IPS-18a (cell line): ENCODE results near the gene BHLHE23.

Experiments used
- H3K27ac ChIP-seq: one replicate; pipeline ENCODE4 v1.5.1; 2013; ENCODE audit warnings: low read length
- H3K27me3 ChIP-seq: one replicate; pipeline ENCODE4 v1.6.1; 2013; ENCODE audit warnings: mild to moderate bottlenecking, low read length; ENCODE audit not compliant: control insufficient read depth, insufficient read depth
- H3K36me3 ChIP-seq: one replicate; pipeline ENCODE4 v1.6.1; 2013; ENCODE audit warnings: low read depth, low read length; ENCODE audit not compliant: control insufficient read depth
- H3K4me1 ChIP-seq: one replicate; pipeline ENCODE4 v1.6.1; 2013; ENCODE audit warnings: low read depth, low read length; ENCODE audit not compliant: control insufficient read depth
- H3K4me3 ChIP-seq: one replicate; pipeline ENCODE4 v1.5.1; 2013; ENCODE audit warnings: low read length
- H3K9ac ChIP-seq: one replicate; pipeline ENCODE4 v1.6.1; 2013; ENCODE audit warnings: mild to moderate bottlenecking, low read length, moderate library complexity
- H3K9me3 ChIP-seq: one replicate; pipeline ENCODE4 v1.6.1; 2013; ENCODE audit warnings: low read depth, low read length; ENCODE audit not compliant: control insufficient read depth

Gene BHLHE23

GRCh38 chr20:63006540-63007359 is at the start of gene BHLHE23:
BHLHE23 (minus strand) TSS chr20:63006964; CDS start chr20:63006774, 190 bp downstream.
- Histone ChIP-seq H3K9me3 (no peaks in the 10 kb centered on the region), H3K9ac (no peak within 1 kb of the TSS), H3K4me3 (no peak within 1 kb of the TSS), H3K27me3 (peaks cover 100% of the 10 kb centered on the region), H3K36me3 (no peaks in the 10 kb centered on the region), H3K27ac (no peak within 1 kb of the TSS), H3K4me1 (peaks cover 16% of the 10 kb centered on the region)

GRCh38 chr20:63055575-63056235 is 48.9 kb upstream of the BHLHE23 start:
- H3K27ac ChIP-seq, result no peak overlapping the region
- H3K4me3 ChIP-seq, result no peak overlapping the region
- H3K36me3 ChIP-seq, result no peaks in the 10 kb centered on the region
- no peaks in the 10 kb centered on the region for H3K9me3 ChIP-seq
- H3K9ac ChIP-seq, result no peak overlapping the region
- peaks cover 9% of the 10 kb centered on the region for H3K27me3 ChIP-seq
- H3K4me1 ChIP-seq, result no peaks in the 10 kb centered on the region

- Histone ChIP-seq H3K9ac (no peak overlapping the region), H3K27me3 (peaks cover 9% of the 10 kb centered on the region), H3K4me3 (no peak overlapping the region), H3K27ac (no peak overlapping the region), H3K36me3 (no peaks in the 10 kb centered on the region), H3K9me3 (no peaks in the 10 kb centered on the region), H3K4me1 (no peaks in the 10 kb centered on the region)
Measured at GRCh38 chr20:63054681-63055240, 48.0 kb upstream of the BHLHE23 start.

GRCh38 chr20:63054103-63054474 is 47.3 kb upstream of the BHLHE23 start:
- H3K4me1 ChIP-seq, result no peaks in the 10 kb centered on the region
- H3K4me3 ChIP-seq, result no peak overlapping the region
- H3K9ac ChIP-seq, result no peak overlapping the region
- H3K27ac ChIP-seq, result no peak overlapping the region
- no peaks in the 10 kb centered on the region for H3K36me3 ChIP-seq
- H3K9me3 ChIP-seq, result no peaks in the 10 kb centered on the region
- peaks cover 9% of the 10 kb centered on the region for H3K27me3 ChIP-seq

- H3K4me3 ChIP-seq, result no peak overlapping the region
- H3K4me1 ChIP-seq, result no peaks in the 10 kb centered on the region
- peaks cover 9% of the 10 kb centered on the region for H3K27me3 ChIP-seq
- no peak overlapping the region for H3K9ac ChIP-seq
- H3K9me3 ChIP-seq, result no peaks in the 10 kb centered on the region
- H3K36me3 ChIP-seq, result no peaks in the 10 kb centered on the region
- no peak overlapping the region for H3K27ac ChIP-seq
Measured at GRCh38 chr20:63053432-63054102, 46.8 kb upstream of the BHLHE23 start.

- Histone ChIP-seq H3K27me3 (peaks cover 9% of the 10 kb centered on the region), H3K27ac (no peak overlapping the region), H3K9me3 (no peaks in the 10 kb centered on the region), H3K9ac (no peak overlapping the region), H3K4me1 (no peaks in the 10 kb centered on the region), H3K36me3 (no peaks in the 10 kb centered on the region), H3K4me3 (no peak overlapping the region)
Measured at GRCh38 chr20:63052571-63053431, 46.0 kb upstream of the BHLHE23 start.

GRCh38 chr20:63051911-63052310 is 45.1 kb upstream of the BHLHE23 start:
- peaks cover under 1% of the 10 kb centered on the region for H3K27me3 ChIP-seq
- H3K9me3 ChIP-seq, result no peaks in the 10 kb centered on the region
- no peak overlapping the region for H3K9ac ChIP-seq
- H3K36me3 ChIP-seq, result no peaks in the 10 kb centered on the region
- H3K4me3 ChIP-seq, result no peak overlapping the region
- H3K4me1 ChIP-seq, result no peaks in the 10 kb centered on the region
- no peak overlapping the region for H3K27ac ChIP-seq

- Histone ChIP-seq H3K27ac (no peak overlapping the region), H3K4me3 (no peak overlapping the region), H3K4me1 (no peaks in the 10 kb centered on the region), H3K9ac (no peak overlapping the region), H3K9me3 (no peaks in the 10 kb centered on the region), H3K27me3 (no peaks in the 10 kb centered on the region), H3K36me3 (no peaks in the 10 kb centered on the region)
Measured at GRCh38 chr20:63051186-63051860, 44.6 kb upstream of the BHLHE23 start.

GRCh38 chr20:63050406-63050805 is 43.6 kb upstream of the BHLHE23 start:
- Histone ChIP-seq H3K4me1 (no peaks in the 10 kb centered on the region), H3K4me3 (no peak overlapping the region), H3K9ac (no peak overlapping the region), H3K27ac (no peak overlapping the region), H3K9me3 (no peaks in the 10 kb centered on the region), H3K36me3 (no peaks in the 10 kb centered on the region), H3K27me3 (no peaks in the 10 kb centered on the region)

GRCh38 chr20:63049561-63050221 is 42.9 kb upstream of the BHLHE23 start:
- H3K27ac ChIP-seq, result no peak overlapping the region
- no peaks in the 10 kb centered on the region for H3K9me3 ChIP-seq
- H3K9ac ChIP-seq, result no peak overlapping the region
- no peaks in the 10 kb centered on the region for H3K4me1 ChIP-seq
- H3K4me3 ChIP-seq, result no peak overlapping the region
- H3K27me3 ChIP-seq, result no peaks in the 10 kb centered on the region
- no peaks in the 10 kb centered on the region for H3K36me3 ChIP-seq
